ENCODE measurements around the gene DAP. TPM values are rescaled to one million over a fixed set of nuclear protein-coding genes. Genes with fewer than 3 reads are reported as not detected.
"Not testable (repeated sequence)": the region's sequence is repeated elsewhere in the genome, so short reads cannot be mapped to it uniquely, and the experiment has no call there.

DAP gene
- total RNA-seq, 1 experiment from 2014 or later, result 114 TPM

DNA sequence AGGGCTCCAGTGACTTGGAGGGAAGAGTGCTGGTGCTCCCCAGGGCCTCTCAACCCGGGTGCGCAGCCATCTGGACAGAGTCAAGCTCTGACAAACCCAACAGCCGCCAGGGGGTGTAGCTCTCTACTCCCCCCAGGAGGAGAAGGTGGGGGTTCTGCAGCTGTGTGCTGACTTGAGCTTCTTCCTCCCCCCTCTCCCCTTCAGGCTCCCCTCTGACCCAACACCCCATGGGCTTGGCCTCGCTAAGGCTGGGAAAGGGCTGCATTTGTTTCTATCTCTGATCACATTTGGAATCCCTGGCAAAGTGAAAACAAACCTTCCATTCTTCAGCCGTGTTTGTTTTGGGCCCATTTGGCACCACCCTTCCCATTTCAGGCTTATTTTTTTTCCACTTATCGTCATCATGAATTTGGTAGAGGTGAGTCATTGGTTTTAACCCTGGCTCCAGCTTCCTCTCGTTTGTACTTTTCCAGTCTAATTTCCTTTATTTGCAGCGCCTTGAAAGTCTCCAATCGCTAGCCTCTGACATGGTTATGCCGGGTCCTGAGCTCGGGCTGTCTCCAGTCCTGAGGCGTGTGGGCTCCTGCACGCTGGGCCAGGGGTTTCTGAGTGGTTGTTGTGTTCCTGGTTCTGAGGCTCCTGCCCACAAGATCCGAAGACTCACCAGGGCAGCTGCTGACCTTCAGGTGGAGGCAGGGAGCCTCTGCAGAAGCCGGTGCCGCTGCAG lies 36.1 kb downstream of the DAP start:
- H3K27me3 Mint-ChIP-seq (ENCODE audit: insufficient read depth, unreplicated experiment), result no peaks in the 10 kb centered on the region
- H3K9me3 Mint-ChIP-seq (ENCODE audit: unreplicated experiment), result no peaks in the 10 kb centered on the region
- intact Hi-C loops (cut with micrococcal nuclease), result loop anchor here (2.0 kb wide), 1 partner anchor 36 kb away; the partner anchor contains the start of gene DAP
- peak; percentile 82 for DNase-seq (ENCODE audit: unreplicated experiment)
- no TSS peak for BruUV-seq (replicated peaks)
- POLR2A ChIA-PET, result interaction anchor here (0.6 to 1.7 kb wide), 5 partner anchors 13 to 36 kb away, joined by 3 to 7 read pairs (median 5); partner anchors contain the start of gene DAP
- peak overlapping the region; percentile 88 for H3K27ac Mint-ChIP-seq (ENCODE audit: low read depth, unreplicated experiment)
- H3K4me1 Mint-ChIP-seq (ENCODE audit: insufficient read depth, unreplicated experiment), result peaks cover 39% of the 10 kb centered on the region
- H3K36me3 Mint-ChIP-seq (ENCODE audit: insufficient read depth, unreplicated experiment), result peaks cover 13% of the 10 kb centered on the region
- TF ChIP-seq, protein P1, sequence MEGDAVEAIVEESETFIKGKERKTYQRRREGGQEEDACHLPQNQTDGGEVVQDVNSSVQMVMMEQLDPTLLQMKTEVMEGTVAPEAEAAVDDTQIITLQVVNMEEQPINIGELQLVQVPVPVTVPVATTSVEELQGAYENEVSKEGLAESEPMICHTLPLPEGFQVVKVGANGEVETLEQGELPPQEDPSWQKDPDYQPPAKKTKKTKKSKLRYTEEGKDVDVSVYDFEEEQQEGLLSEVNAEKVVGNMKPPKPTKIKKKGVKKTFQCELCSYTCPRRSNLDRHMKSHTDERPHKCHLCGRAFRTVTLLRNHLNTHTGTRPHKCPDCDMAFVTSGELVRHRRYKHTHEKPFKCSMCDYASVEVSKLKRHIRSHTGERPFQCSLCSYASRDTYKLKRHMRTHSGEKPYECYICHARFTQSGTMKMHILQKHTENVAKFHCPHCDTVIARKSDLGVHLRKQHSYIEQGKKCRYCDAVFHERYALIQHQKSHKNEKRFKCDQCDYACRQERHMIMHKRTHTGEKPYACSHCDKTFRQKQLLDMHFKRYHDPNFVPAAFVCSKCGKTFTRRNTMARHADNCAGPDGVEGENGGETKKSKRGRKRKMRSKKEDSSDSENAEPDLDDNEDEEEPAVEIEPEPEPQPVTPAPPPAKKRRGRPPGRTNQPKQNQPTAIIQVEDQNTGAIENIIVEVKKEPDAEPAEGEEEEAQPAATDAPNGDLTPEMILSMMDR (IDR thresholded peaks at IDR 0.05; ENCODE audit: unreplicated experiment), result peak; percentile 35
- H3K4me3 Mint-ChIP-seq (ENCODE audit: unreplicated experiment), result peak overlapping the region; percentile 65
- CTCF ChIA-PET, result interaction anchor here (0.5 to 2.5 kb wide), 14 partner anchors 8 to 1489 kb away, joined by 3 to 16 read pairs (median 3); no protein-coding TSS in a partner anchor

DNA sequence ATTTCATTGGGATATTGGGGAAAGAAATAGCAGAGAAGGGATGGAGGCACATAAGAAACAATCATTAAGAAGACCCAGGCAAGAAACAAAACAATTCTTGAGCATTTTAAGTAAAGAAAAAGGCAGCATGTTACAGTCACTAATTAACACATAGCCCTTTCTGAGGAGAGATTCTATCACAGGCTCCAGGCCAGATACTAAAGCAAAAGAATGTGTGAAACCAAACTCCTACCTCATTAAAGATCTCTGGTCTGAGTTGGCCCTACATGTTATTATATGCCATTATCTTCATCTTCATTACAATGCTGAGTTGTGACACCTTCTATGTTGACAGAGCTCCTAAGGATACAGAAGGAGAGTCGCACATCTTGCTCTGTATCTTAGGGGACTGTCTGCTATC lies 37.5 kb downstream of the DAP start:
- CTCF ChIA-PET, result interaction anchor here (0.6 to 0.9 kb wide), 4 partner anchors 21 to 1153 kb away, joined by 3 to 4 read pairs (median 3); no protein-coding TSS in a partner anchor
- POLR2A ChIA-PET, result interaction anchor here (0.8 kb wide), 1 partner anchor 21 kb away, joined by 3 read pairs; no protein-coding TSS in a partner anchor
- TF ChIP-seq, protein P1 (IDR thresholded peaks at IDR 0.05; ENCODE audit: unreplicated experiment), result no peak
- DNase-seq (ENCODE audit: unreplicated experiment), result no peak
- H3K27me3 Mint-ChIP-seq (ENCODE audit: insufficient read depth, unreplicated experiment), result no peaks in the 10 kb centered on the region
- no peaks in the 10 kb centered on the region for H3K9me3 Mint-ChIP-seq (ENCODE audit: unreplicated experiment)
- intact Hi-C loops (cut with micrococcal nuclease), result no loop called here
- no peak overlapping the region for H3K4me3 Mint-ChIP-seq (ENCODE audit: unreplicated experiment)
- H3K27ac Mint-ChIP-seq (ENCODE audit: low read depth, unreplicated experiment), result peak overlapping the region; percentile 50
- no TSS peak for BruUV-seq (replicated peaks)
- H3K4me1 Mint-ChIP-seq (ENCODE audit: insufficient read depth, unreplicated experiment), result peaks cover 42% of the 10 kb centered on the region
- peaks cover 7% of the 10 kb centered on the region for H3K36me3 Mint-ChIP-seq (ENCODE audit: insufficient read depth, unreplicated experiment)

DNA sequence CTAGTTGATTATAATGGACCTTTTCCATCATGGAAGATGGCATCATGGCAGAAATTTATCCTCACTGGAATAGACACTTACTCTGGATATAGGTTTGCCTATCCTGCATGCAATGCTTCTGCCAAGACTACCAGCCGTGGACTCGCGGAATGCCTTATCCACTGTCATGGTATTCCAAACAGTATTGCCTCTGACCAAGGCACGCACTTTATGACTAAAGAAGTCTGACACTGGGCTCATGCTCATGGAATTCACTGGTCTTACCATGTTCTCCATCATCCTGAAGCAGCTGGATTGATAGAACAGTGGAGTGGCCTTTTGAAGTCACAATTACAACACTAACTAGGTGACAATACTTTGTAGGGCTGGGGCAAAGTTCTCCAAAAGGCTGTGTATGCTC lies 40.3 kb downstream of the DAP start:
- H3K27ac Mint-ChIP-seq (ENCODE audit: low read depth, unreplicated experiment); H3K9me3 Mint-ChIP-seq (ENCODE audit: unreplicated experiment); H3K4me3 Mint-ChIP-seq (ENCODE audit: unreplicated experiment); intact Hi-C loops (cut with micrococcal nuclease); BruUV-seq (replicated peaks); POLR2A ChIA-PET; DNase-seq (ENCODE audit: unreplicated experiment); H3K27me3 Mint-ChIP-seq (ENCODE audit: insufficient read depth, unreplicated experiment): not testable (repeated sequence)
- Mint-ChIP-seq H3K36me3 (ENCODE audit: insufficient read depth, unreplicated experiment) (peaks cover 13% of the 10 kb centered on the region), H3K4me1 (ENCODE audit: insufficient read depth, unreplicated experiment) (peaks cover 30% of the 10 kb centered on the region)
- CTCF ChIA-PET, result interaction anchor here (1.0 kb wide), 1 partner anchor 22 kb away, joined by 3 read pairs; no protein-coding TSS in a partner anchor

DNA sequence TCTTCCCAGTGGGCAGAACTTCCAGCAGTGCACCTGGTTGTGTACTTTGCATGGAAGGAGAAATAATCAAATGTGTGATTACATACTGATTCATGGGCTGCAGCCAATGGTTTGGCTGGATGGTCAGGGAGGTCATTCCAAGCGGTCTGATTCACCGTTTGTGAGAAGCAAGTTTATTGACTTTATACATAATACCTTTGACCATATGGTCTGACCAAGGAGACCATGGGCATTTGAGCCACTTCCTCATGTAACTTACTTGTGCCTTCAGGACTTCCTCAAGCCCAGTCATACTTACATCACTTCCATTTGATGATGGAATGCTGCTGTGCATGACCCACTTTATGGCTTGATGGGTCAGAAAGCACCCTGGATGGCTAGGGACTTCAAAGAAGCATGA lies 41.1 kb downstream of the DAP start:
- ChIA-PET POLR2A (no interaction called here), CTCF (interaction anchor here (1.0 kb wide), 1 partner anchor 21 kb away, joined by 3 read pairs; no protein-coding TSS in a partner anchor)
- no peak overlapping the region for H3K27ac Mint-ChIP-seq (ENCODE audit: low read depth, unreplicated experiment)
- TF ChIP-seq, protein P1 (IDR thresholded peaks at IDR 0.05; ENCODE audit: unreplicated experiment), result no peak
- H3K27me3 Mint-ChIP-seq (ENCODE audit: insufficient read depth, unreplicated experiment), result no peaks in the 10 kb centered on the region
- no peaks in the 10 kb centered on the region for H3K9me3 Mint-ChIP-seq (ENCODE audit: unreplicated experiment)
- peaks cover 23% of the 10 kb centered on the region for H3K4me1 Mint-ChIP-seq (ENCODE audit: insufficient read depth, unreplicated experiment)
- DNase-seq (ENCODE audit: unreplicated experiment), result peak; percentile 74
- intact Hi-C loops (cut with micrococcal nuclease), result no loop called here
- no TSS peak for BruUV-seq (replicated peaks)
- H3K36me3 Mint-ChIP-seq (ENCODE audit: insufficient read depth, unreplicated experiment), result peaks cover 15% of the 10 kb centered on the region
- no peak overlapping the region for H3K4me3 Mint-ChIP-seq (ENCODE audit: unreplicated experiment)

DNA sequence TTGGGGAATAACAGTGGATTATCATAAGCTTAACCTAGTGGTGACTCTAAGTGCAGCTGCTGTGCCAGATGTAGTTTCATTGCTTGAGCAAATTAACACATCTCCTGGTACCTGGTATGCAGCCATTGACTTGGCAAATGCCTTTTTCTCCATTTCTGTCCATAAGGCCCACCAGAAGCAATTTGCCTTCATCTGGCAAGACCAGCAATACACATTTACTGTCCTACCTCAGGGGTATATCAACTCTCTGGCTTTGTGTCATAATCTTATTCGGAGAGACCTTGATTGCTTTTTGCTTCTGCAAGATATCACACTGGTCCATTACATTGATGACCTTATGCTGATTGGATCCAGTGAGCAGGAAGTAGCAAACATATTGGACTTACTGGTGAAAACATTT lies 42.4 kb downstream of the DAP start:
- H3K4me3 Mint-ChIP-seq (ENCODE audit: unreplicated experiment); BruUV-seq (replicated peaks); H3K9me3 Mint-ChIP-seq (ENCODE audit: unreplicated experiment); POLR2A ChIA-PET; DNase-seq (ENCODE audit: unreplicated experiment); H3K27me3 Mint-ChIP-seq (ENCODE audit: insufficient read depth, unreplicated experiment); H3K27ac Mint-ChIP-seq (ENCODE audit: low read depth, unreplicated experiment); intact Hi-C loops (cut with micrococcal nuclease): not testable (repeated sequence)
- Mint-ChIP-seq H3K36me3 (ENCODE audit: insufficient read depth, unreplicated experiment) (peaks cover 22% of the 10 kb centered on the region), H3K4me1 (ENCODE audit: insufficient read depth, unreplicated experiment) (peaks cover 13% of the 10 kb centered on the region)
- CTCF ChIA-PET, result interaction anchor here (0.6 kb wide), 1 partner anchor 1725 kb away, joined by 3 read pairs; no protein-coding TSS in a partner anchor

DNA sequence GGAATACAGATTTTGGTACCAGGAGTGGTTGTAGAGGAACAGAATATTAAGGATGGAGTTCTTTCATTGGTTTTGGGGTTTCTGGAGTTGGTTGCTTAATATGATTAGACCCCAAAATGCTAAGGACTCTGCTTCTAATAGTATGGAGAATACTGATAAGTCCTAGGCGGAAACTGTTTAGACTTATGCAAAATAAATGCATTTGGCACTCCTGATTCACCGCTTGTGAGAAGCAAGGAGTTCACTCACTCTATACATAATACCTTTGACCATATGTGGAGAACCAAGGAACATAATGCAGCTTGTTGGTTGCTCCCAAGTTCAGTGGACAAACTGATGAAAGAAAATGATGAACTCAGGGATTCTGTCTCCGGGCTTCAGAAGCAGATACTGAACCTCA lies 44.2 kb downstream of the DAP start:
- POLR2A ChIA-PET, result interaction anchor here (0.7 kb wide), 1 partner anchor 806 kb away, joined by 3 read pairs; no protein-coding TSS in a partner anchor
- intact Hi-C loops (cut with micrococcal nuclease); H3K4me1 Mint-ChIP-seq (ENCODE audit: insufficient read depth, unreplicated experiment); H3K4me3 Mint-ChIP-seq (ENCODE audit: unreplicated experiment); H3K27me3 Mint-ChIP-seq (ENCODE audit: insufficient read depth, unreplicated experiment); H3K27ac Mint-ChIP-seq (ENCODE audit: low read depth, unreplicated experiment); DNase-seq (ENCODE audit: unreplicated experiment); H3K9me3 Mint-ChIP-seq (ENCODE audit: unreplicated experiment); CTCF ChIA-PET; BruUV-seq (replicated peaks): not testable (repeated sequence)
- H3K36me3 Mint-ChIP-seq (ENCODE audit: insufficient read depth, unreplicated experiment), result peaks cover 15% of the 10 kb centered on the region
